GM12864 (cell line): ENCODE data around the gene CYTL1.
"Not testable (repeated sequence)": the region's sequence is repeated elsewhere in the genome, so short reads cannot be mapped to it uniquely, and the experiment has no call there.

Experiments used
- DNase-seq: peaks from one replicate; pipeline ENCODE4 v3.0.0-alpha.2; 2011; ENCODE audit warnings: low read depth
- H3K4me3 ChIP-seq: 2 replicates; pipeline ENCODE4 v1.5.1; 2011; ENCODE audit warnings: mild to moderate bottlenecking, low read depth, low read length, control low read depth
- TF ChIP-seq, protein P1 (sequence below): IDR thresholded peaks from 2 replicates; pipeline ENCODE4 v1.5.1; 2011; ENCODE audit warnings: low read depth, mild to moderate bottlenecking, moderate library complexity, low read length, control low read depth, inconsistent platforms; ENCODE audit errors: missing control alignments

CYTL1 gene

GRCh38 chr4:5018096-5018495 lies 1.2 kb downstream of the CYTL1 start:
- no peak for DNase-seq
- H3K4me3 ChIP-seq: no peak overlapping the region
- TF ChIP-seq, protein P1, sequence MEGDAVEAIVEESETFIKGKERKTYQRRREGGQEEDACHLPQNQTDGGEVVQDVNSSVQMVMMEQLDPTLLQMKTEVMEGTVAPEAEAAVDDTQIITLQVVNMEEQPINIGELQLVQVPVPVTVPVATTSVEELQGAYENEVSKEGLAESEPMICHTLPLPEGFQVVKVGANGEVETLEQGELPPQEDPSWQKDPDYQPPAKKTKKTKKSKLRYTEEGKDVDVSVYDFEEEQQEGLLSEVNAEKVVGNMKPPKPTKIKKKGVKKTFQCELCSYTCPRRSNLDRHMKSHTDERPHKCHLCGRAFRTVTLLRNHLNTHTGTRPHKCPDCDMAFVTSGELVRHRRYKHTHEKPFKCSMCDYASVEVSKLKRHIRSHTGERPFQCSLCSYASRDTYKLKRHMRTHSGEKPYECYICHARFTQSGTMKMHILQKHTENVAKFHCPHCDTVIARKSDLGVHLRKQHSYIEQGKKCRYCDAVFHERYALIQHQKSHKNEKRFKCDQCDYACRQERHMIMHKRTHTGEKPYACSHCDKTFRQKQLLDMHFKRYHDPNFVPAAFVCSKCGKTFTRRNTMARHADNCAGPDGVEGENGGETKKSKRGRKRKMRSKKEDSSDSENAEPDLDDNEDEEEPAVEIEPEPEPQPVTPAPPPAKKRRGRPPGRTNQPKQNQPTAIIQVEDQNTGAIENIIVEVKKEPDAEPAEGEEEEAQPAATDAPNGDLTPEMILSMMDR: no peak

GRCh38 chr4:5014007-5014682 lies 5.1 kb downstream of the CYTL1 start:
- no peak for DNase-seq
- H3K4me3 ChIP-seq: no peak overlapping the region
- TF ChIP-seq, protein P1: no peak

GRCh38 chr4:5012958-5013357 lies 6.3 kb downstream of the CYTL1 start:
- H3K4me3 ChIP-seq: no peak overlapping the region
- DNase-seq: no peak
- TF ChIP-seq, protein P1: no peak

GRCh38 chr4:5012244-5012898 lies 6.9 kb downstream of the CYTL1 start:
- DNase-seq: no peak
- TF ChIP-seq, protein P1: no peak
- no peak overlapping the region for H3K4me3 ChIP-seq

DNA sequence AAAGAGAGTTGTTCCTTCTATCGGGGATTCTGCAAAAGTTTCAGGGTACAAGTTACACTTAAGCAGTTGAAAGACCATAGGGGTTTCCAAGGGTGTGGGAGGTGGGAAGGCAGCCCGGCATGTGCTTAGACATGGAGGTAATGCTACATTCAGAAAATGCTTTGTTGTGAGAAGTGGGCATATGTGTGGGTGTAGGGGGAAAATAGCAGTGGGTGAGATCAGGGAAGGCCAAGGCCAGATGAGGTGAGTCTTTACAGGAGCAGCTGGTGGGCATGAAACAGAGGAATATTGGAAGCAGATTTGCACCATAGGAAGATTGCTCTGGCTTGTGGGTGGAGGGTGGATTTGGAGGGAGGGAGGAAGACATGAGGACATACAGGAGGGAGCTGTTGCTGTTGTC lies 8.3 kb downstream of the CYTL1 start:
- no peak for DNase-seq
- no peak overlapping the region for H3K4me3 ChIP-seq
- TF ChIP-seq, protein P1: no peak

GRCh38 chr4:5009796-5010195 lies 9.5 kb downstream of the CYTL1 start:
- TF ChIP-seq, protein P1: no peak
- DNase-seq: no peak
- H3K4me3 ChIP-seq: no peak overlapping the region

GRCh38 chr4:5006932-5007331 lies 12.3 kb downstream of the CYTL1 start:
- not testable (repeated sequence) for H3K4me3 ChIP-seq, DNase-seq
